ENCODE measurements around the gene IL5.

DNA sequence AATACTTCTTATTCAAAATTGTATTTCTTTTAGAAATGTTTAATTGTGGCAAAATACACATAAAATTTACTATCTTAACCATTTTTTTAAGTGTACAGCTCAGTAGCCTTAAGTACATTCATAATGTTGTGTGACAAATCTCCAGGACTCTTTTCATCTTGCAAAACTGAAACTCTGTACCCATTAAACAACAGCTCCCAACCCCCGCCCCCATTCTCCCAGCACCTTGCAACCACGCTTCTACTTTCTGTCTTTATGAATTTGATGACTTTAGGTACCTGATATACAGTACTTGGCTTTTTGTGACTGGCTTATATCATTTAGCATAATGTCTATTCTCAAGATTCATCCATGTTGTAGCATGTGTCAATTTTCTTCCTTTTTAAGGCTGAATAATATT lies 2.8 kb upstream of the IL5 start:
- TF ChIP-seq CTCF (conservative IDR thresholded peaks at IDR 0.05; ENCODE audit: low read depth, low read length) (no peak), EZH2phosphoT487 (IDR thresholded peaks at IDR 0.05; ENCODE audit: borderline replicate concordance, low read length) (no peak), EZH2 (IDR thresholded peaks at IDR 0.05; ENCODE audit: low read length, unreplicated experiment) (no peak)
